SU-DHL-6 (cell line): Measurements from ENCODE around the gene HPCAL4.

ENCODE experiments used
- EZH2phosphoT487 ChIP-seq: fragments of 200-600 bp; sonication (generic), shearing (Covaris generic); conservative IDR thresholded peaks from 2 replicates; pipeline ENCODE4 v1.6.1; 2018; ENCODE audit warnings: mild to moderate bottlenecking, antibody characterized with exemption, low read length, moderate library complexity, mixed read lengths
- TF ChIP-seq, protein P1 (sequence below): fragments of 200-600 bp; sonication (generic); IDR thresholded peaks from one replicate; pipeline ENCODE4 v1.5.1; 2017; ENCODE audit warnings: antibody characterized with exemption, mild to moderate bottlenecking, low read length, moderate library complexity; ENCODE audit not compliant: insufficient read depth, poor library complexity, severe bottlenecking

- TF ChIP-seq, protein P1, sequence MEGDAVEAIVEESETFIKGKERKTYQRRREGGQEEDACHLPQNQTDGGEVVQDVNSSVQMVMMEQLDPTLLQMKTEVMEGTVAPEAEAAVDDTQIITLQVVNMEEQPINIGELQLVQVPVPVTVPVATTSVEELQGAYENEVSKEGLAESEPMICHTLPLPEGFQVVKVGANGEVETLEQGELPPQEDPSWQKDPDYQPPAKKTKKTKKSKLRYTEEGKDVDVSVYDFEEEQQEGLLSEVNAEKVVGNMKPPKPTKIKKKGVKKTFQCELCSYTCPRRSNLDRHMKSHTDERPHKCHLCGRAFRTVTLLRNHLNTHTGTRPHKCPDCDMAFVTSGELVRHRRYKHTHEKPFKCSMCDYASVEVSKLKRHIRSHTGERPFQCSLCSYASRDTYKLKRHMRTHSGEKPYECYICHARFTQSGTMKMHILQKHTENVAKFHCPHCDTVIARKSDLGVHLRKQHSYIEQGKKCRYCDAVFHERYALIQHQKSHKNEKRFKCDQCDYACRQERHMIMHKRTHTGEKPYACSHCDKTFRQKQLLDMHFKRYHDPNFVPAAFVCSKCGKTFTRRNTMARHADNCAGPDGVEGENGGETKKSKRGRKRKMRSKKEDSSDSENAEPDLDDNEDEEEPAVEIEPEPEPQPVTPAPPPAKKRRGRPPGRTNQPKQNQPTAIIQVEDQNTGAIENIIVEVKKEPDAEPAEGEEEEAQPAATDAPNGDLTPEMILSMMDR, result no peak
- no peak for TF ChIP-seq EZH2phosphoT487
Measured at GRCh38 chr1:39698568-39698967, 7.3 kb upstream of the HPCAL4 start.
